Measurements from ENCODE around the gene LRP6. TPM values are rescaled to one million over a fixed set of nuclear protein-coding genes. Genes with fewer than 3 reads are reported as not detected.
A peak's percentile ranks its signal among the peaks of the same experiment; 100 is the strongest.

LRP6 gene
- total RNA-seq, 1 donor from 2014 or later: 56.2 TPM

GRCh38 chr12:12202747-12203146 is 64.1 kb downstream of the LRP6 start:
- peak; percentile 13 for TF ChIP-seq CTCF (conservative IDR thresholded peaks at IDR 0.05)
- Mint-ChIP-seq H3K36me3 (ENCODE audit: low read depth) (peaks cover 34% of the 10 kb centered on the region), H3K27ac (ENCODE audit: unreplicated experiment) (no peak overlapping the region), H3K4me1 (peaks cover 21% of the 10 kb centered on the region), H3K4me3 (no peak overlapping the region), H3K9me3 (no peaks in the 10 kb centered on the region), H3K27me3 (ENCODE audit: low read depth) (no peaks in the 10 kb centered on the region)
- DNase-seq (ENCODE audit: low read depth, low spot score): no peak

GRCh38 chr12:12202105-12202504 is 64.7 kb downstream of the LRP6 start:
- H3K4me3 Mint-ChIP-seq: no peak overlapping the region
- no peaks in the 10 kb centered on the region for H3K9me3 Mint-ChIP-seq
- DNase-seq (ENCODE audit: low read depth, low spot score): no peak
- peaks cover 39% of the 10 kb centered on the region for H3K36me3 Mint-ChIP-seq (ENCODE audit: low read depth)
- no peak overlapping the region for H3K27ac Mint-ChIP-seq (ENCODE audit: unreplicated experiment)
- no peaks in the 10 kb centered on the region for H3K27me3 Mint-ChIP-seq (ENCODE audit: low read depth)
- no peak for TF ChIP-seq CTCF (conservative IDR thresholded peaks at IDR 0.05)
- peaks cover 17% of the 10 kb centered on the region for H3K4me1 Mint-ChIP-seq

- DNase-seq (ENCODE audit: low read depth, low spot score): no peak
- no peak overlapping the region for H3K4me3 Mint-ChIP-seq
- TF ChIP-seq CTCF (conservative IDR thresholded peaks at IDR 0.05): no peak
- H3K27ac Mint-ChIP-seq (ENCODE audit: unreplicated experiment): no peak overlapping the region
- peaks cover 47% of the 10 kb centered on the region for H3K36me3 Mint-ChIP-seq (ENCODE audit: low read depth)
- peaks cover 17% of the 10 kb centered on the region for H3K4me1 Mint-ChIP-seq
- no peaks in the 10 kb centered on the region for H3K27me3 Mint-ChIP-seq (ENCODE audit: low read depth)
- peaks cover 2% of the 10 kb centered on the region for H3K9me3 Mint-ChIP-seq
Measured at GRCh38 chr12:12201274-12201758, 65.5 kb downstream of the LRP6 start.

- H3K4me1 Mint-ChIP-seq: peaks cover 17% of the 10 kb centered on the region
- no peak overlapping the region for H3K4me3 Mint-ChIP-seq
- H3K27ac Mint-ChIP-seq (ENCODE audit: unreplicated experiment): no peak overlapping the region
- DNase-seq (ENCODE audit: low read depth, low spot score): no peak
- TF ChIP-seq CTCF (conservative IDR thresholded peaks at IDR 0.05): no peak
- no peaks in the 10 kb centered on the region for H3K27me3 Mint-ChIP-seq (ENCODE audit: low read depth)
- H3K36me3 Mint-ChIP-seq (ENCODE audit: low read depth): peaks cover 54% of the 10 kb centered on the region
- peaks cover 2% of the 10 kb centered on the region for H3K9me3 Mint-ChIP-seq
Measured at GRCh38 chr12:12200363-12200762, 66.5 kb downstream of the LRP6 start.

GRCh38 chr12:12198124-12198523 is 68.7 kb downstream of the LRP6 start:
- Mint-ChIP-seq H3K9me3 (peaks cover 5% of the 10 kb centered on the region), H3K27ac (ENCODE audit: unreplicated experiment) (no peak overlapping the region), H3K36me3 (ENCODE audit: low read depth) (peaks cover 65% of the 10 kb centered on the region), H3K27me3 (ENCODE audit: low read depth) (no peaks in the 10 kb centered on the region), H3K4me3 (no peak overlapping the region), H3K4me1 (peaks cover 23% of the 10 kb centered on the region)
- no peak for TF ChIP-seq CTCF (conservative IDR thresholded peaks at IDR 0.05)
- DNase-seq (ENCODE audit: low read depth, low spot score): no peak

- Mint-ChIP-seq H3K9me3 (peaks cover 5% of the 10 kb centered on the region), H3K4me1 (peaks cover 28% of the 10 kb centered on the region), H3K36me3 (ENCODE audit: low read depth) (peaks cover 63% of the 10 kb centered on the region), H3K4me3 (no peak overlapping the region), H3K27ac (ENCODE audit: unreplicated experiment) (no peak overlapping the region), H3K27me3 (ENCODE audit: low read depth) (no peaks in the 10 kb centered on the region)
- DNase-seq (ENCODE audit: low read depth, low spot score): no peak
- no peak for TF ChIP-seq CTCF (conservative IDR thresholded peaks at IDR 0.05)
Measured at GRCh38 chr12:12197128-12197527, 69.7 kb downstream of the LRP6 start.
